Adrenal gland (tissue), 12 donors: Measurements from ENCODE around the gene NDEL1. TPM values are rescaled to one million over a fixed set of nuclear protein-coding genes. Genes with fewer than 3 reads are reported as not detected.

Experiments
- DNase-seq, 7 donors: peaks; one replicate each; pipeline ENCODE4 v3.0.0-alpha.2; 2019 to 2020
- H3K27ac ChIP-seq, 5 donors: fragments of 200-600 bp; sonication (generic) in 4 of 5; 1 replicate in 3 of 5; 2 replicates in 2 of 5; pipeline versions ENCODE4 v1.5.1 to v1.8.0; 2016 to 2020; ENCODE audit warnings: mild to moderate bottlenecking in 1 of 5
- H3K27me3 ChIP-seq: fragments of 200-600 bp; 2 replicates; pipeline ENCODE4 v1.8.0; 2021
- H3K36me3 ChIP-seq, 2 donors: fragments of 200-600 bp; replicated peaks in 1 of 2; 1 replicate in 1 of 2; 2 replicates in 1 of 2; pipeline versions ENCODE4 v1.5.1 to v1.8.0; 2018 to 2022
- H3K4me1 ChIP-seq, 2 donors: fragments of 200-600 bp; replicated peaks in 1 of 2; 1 replicate in 1 of 2; 2 replicates in 1 of 2; pipeline versions ENCODE4 v1.5.1 to v1.8.0; 2018 to 2021
- H3K4me3 ChIP-seq, 4 donors: fragments of 200-600 bp; sonication (generic) in 3 of 4; one replicate each; pipeline ENCODE4 v1.5.1; 2016 to 2018
- H3K9me3 ChIP-seq, 3 donors: fragments of 200-600 bp; sonication (generic) in 1 of 3; replicated peaks in 1 of 3; 1 replicate in 2 of 3; 2 replicates in 1 of 3; pipeline versions ENCODE4 v1.5.1 to v1.8.0; 2016 to 2021
- CTCF ChIP-seq, 6 experiments: fragments of 450-650 bp in 4 of 6; fragments of 200-600 bp in 2 of 6; sonication (generic) in 1 of 6; IDR thresholded peaks; 1 replicate in 5 of 6; 2 replicates in 1 of 6; pipeline versions ENCODE4 v1.5.1 to v1.8.0; 2016 to 2021; ENCODE audit warnings: antibody characterized with exemption in 6 of 6, mild to moderate bottlenecking in 2 of 6, moderate library complexity in 1 of 6
- POLR2A ChIP-seq, 2 donors: fragments of 450-650 bp; IDR thresholded peaks; one replicate each; pipeline ENCODE4 v1.6.1; 2017; ENCODE audit warnings: antibody characterized with exemption in 2 of 2, mild to moderate bottlenecking in 2 of 2, moderate library complexity in 1 of 2
- WGBS, 4 donors: extraction: QIAGEN DNeasy Blood & Tissue Kit in 2 of 4; methylation state at CpG; one replicate each; pipeline versions ENCODE4 v1.1.5 to v1.1.7; 2013 to 2017; 5-methylcytosine and 5-hydroxymethylcytosine counted together
- intact Hi-C, 2 donors: fragments of 100-400 bp; cut with DNase I; formaldehyde crosslinking; loops; one replicate each; pipeline versions ENCODE4 v1.14.1 to v1.15.0; 2022 to 2023
- polyA plus RNA-seq, 3 donors: library from polyadenylated mRNA; stranded (reverse); fragments of 200-250 nt in 2 of 3; fragments of 350-450 nt in 1 of 3; fragmentation: Illumina TruSeq in 1 of 3; extraction: RNeasy Lipid Tissue Mini Kit (QIAGEN cat#74804) in 1 of 3; gene quantifications; one replicate each; pipeline ENCODE4 v1.2.3, GENCODE V29; 2013 to 2014
- total RNA-seq, 9 donors: library from RNA; depleted of rRNA in 4 of 9; stranded (reverse); fragments of >200 nt in 4 of 9; fragments of 120-200 nt in 1 of 9; fragmentation: NEBNext Ultra II Directional in 1 of 9; extraction: Animal tissue kit (Norgen Biotek cat#: 25700) in 1 of 9; gene quantifications; one replicate each; pipeline versions ENCODE4 v1.1.0 to v1.2.4, GENCODE V29; 2013 to 2023
- donor health status: healthy with polysubstance abuse.
- donor health status: Bipolar disorder and iron deficiency.
- donor health status: DM: yes; HTN: yes; CAD: no.
- donor health status: DM: no; HTN: no; CAD: no.
- donor health status: DM: no; HTN: no; CAD: no.
- donor health status: DM: yes; HTN: yes; CAD: no.

Gene NDEL1
- total and polyA plus RNA-seq, 12 donors, result 21.9 to 265 (median 47.0) TPM

- Histone ChIP-seq H3K9me3 (no peaks in the 10 kb centered on the region), H3K4me3 (no peak overlapping the region), H3K4me1 (peaks cover under 1 to 1% of the 10 kb centered on the region in 2 donors), H3K36me3 (peaks cover 0 to 31% of the 10 kb centered on the region in 2 donors), H3K27me3 (no peaks in the 10 kb centered on the region), H3K27ac (no peak overlapping the region)
- no peak for TF ChIP-seq POLR2A (IDR thresholded peaks at IDR 0.05)
- TF ChIP-seq CTCF (IDR thresholded peaks at IDR 0.05), result no peak
- no peak for DNase-seq
- intact Hi-C loops, result no loop called here
- WGBS, 4 donors, result 94 to 100% (median 100%) methylated on average over 1 of the region's 1 CpG
These were observed 49.8 kb downstream of the NDEL1 start for GRCh38 chr17:8485491-8485890.

- H3K9me3 ChIP-seq, result no peaks in the 10 kb centered on the region
- no peak overlapping the region for H3K27ac ChIP-seq
- no peaks in the 10 kb centered on the region for H3K4me1 ChIP-seq
- no peak overlapping the region for H3K4me3 ChIP-seq
- intact Hi-C loops, result no loop called here
- H3K36me3 ChIP-seq, result peaks cover 0 to 36% of the 10 kb centered on the region in 2 donors
- 89 to 99% (median 92%) methylated on average over 13 to 19 of the region's 19 CpGs for WGBS, 4 donors
- TF ChIP-seq CTCF (IDR thresholded peaks at IDR 0.05) (no peak), POLR2A (IDR thresholded peaks at IDR 0.05) (no peak)
- peak in 1 of 7 donors; percentile 49 for DNase-seq
- no peaks in the 10 kb centered on the region for H3K27me3 ChIP-seq
These were observed 51.5 kb downstream of the NDEL1 start for GRCh38 chr17:8487130-8487645.

GRCh38 chr17:8487743-8488142 is 52.1 kb downstream of the NDEL1 start:
- Histone ChIP-seq H3K36me3 (peaks cover 0 to 41% of the 10 kb centered on the region in 2 donors), H3K27me3 (no peaks in the 10 kb centered on the region), H3K4me1 (no peaks in the 10 kb centered on the region), H3K4me3 (no peak overlapping the region), H3K9me3 (no peaks in the 10 kb centered on the region), H3K27ac (peak overlapping the region in 2 of 5 donors; percentile 9 to 69)
- intact Hi-C loops, result no loop called here
- TF ChIP-seq CTCF (IDR thresholded peaks at IDR 0.05) (no peak), POLR2A (IDR thresholded peaks at IDR 0.05) (no peak)
- WGBS, 4 donors, result 93 to 97% (median 95%) methylated on average over 5 of the region's 5 CpGs
- DNase-seq, result peak in 1 of 7 donors; percentile 35

GRCh38 chr17:8488491-8488890 is 52.8 kb downstream of the NDEL1 start:
- peak overlapping the region in 3 of 5 donors; percentile 31 to 69 (median 44) for H3K27ac ChIP-seq
- peaks cover 0 to 45% of the 10 kb centered on the region in 2 donors for H3K36me3 ChIP-seq
- H3K9me3 ChIP-seq, result no peaks in the 10 kb centered on the region
- WGBS, 4 donors, result 95 to 99% (median 98%) methylated on average over 5 to 6 of the region's 6 CpGs
- no peaks in the 10 kb centered on the region for H3K4me1 ChIP-seq
- no peak overlapping the region for H3K4me3 ChIP-seq
- intact Hi-C loops, result no loop called here
- no peak for TF ChIP-seq CTCF (IDR thresholded peaks at IDR 0.05)
- no peaks in the 10 kb centered on the region for H3K27me3 ChIP-seq
- DNase-seq, result peak in 1 of 7 donors; percentile 39
